HEK293 (cell line): ENCODE results near the gene SLC34A3.
A peak's percentile ranks its signal among the peaks of the same experiment; 100 is the strongest.

Experiments
- BCL11A ChIP-seq: fragments of 450-650 bp; formaldehyde crosslinking; IDR thresholded peaks from 2 replicates; pipeline ENCODE4 v1.5.1; 2016; ENCODE audit warnings: low read depth, missing biosample characterization, missing genetic modification characterization
- EGR2 ChIP-seq: fragments of 450-650 bp; formaldehyde crosslinking; IDR thresholded peaks from 2 replicates; pipeline ENCODE4 v1.5.1; 2016; ENCODE audit warnings: low read depth, missing biosample characterization, missing genetic modification characterization
- GLI2 ChIP-seq: fragments of 450-650 bp; formaldehyde crosslinking; IDR thresholded peaks from 2 replicates; pipeline ENCODE4; 2017; ENCODE audit warnings: missing biosample characterization, missing genetic modification characterization, low read depth, borderline replicate concordance
- GLI4 ChIP-seq: fragments of 450-650 bp; formaldehyde crosslinking; IDR thresholded peaks from 2 replicates; pipeline ENCODE4 v1.5.1; 2016; ENCODE audit warnings: missing biosample characterization, missing genetic modification characterization
- GLIS1 ChIP-seq: fragments of 450-650 bp; formaldehyde crosslinking; IDR thresholded peaks from 2 replicates; pipeline ENCODE4 v1.5.1; 2016; ENCODE audit warnings: missing biosample characterization, missing genetic modification characterization
- HIC1 ChIP-seq: fragments of 450-650 bp; formaldehyde crosslinking; IDR thresholded peaks from 2 replicates; pipeline ENCODE4 v1.5.1; 2016; ENCODE audit warnings: missing biosample characterization, missing genetic modification characterization
- HOXA7 ChIP-seq: sonication (generic); formaldehyde crosslinking; IDR thresholded peaks from 2 replicates; pipeline ENCODE4 v1.8.1; 2022; ENCODE audit warnings: missing genetic modification reagents, borderline replicate concordance
- KLF10 ChIP-seq: fragments of 450-650 bp; IDR thresholded peaks from 2 replicates; pipeline ENCODE4 v1.5.1; 2018; ENCODE audit warnings: missing biosample characterization, mild to moderate bottlenecking, missing genetic modification characterization
- SALL2 ChIP-seq: fragments of 450-650 bp; formaldehyde crosslinking; IDR thresholded peaks from 2 replicates; pipeline ENCODE4 v1.5.0; 2017; ENCODE audit warnings: missing biosample characterization, mild to moderate bottlenecking, missing genetic modification characterization, borderline replicate concordance
- SP3 ChIP-seq: fragments of 450-650 bp; formaldehyde crosslinking; IDR thresholded peaks from 2 replicates; pipeline ENCODE4 v1.5.1; 2016; ENCODE audit warnings: missing biosample characterization, missing genetic modification characterization
- ZBTB49 ChIP-seq: fragments of 450-650 bp; formaldehyde crosslinking; IDR thresholded peaks from 2 replicates; pipeline ENCODE4 v1.5.1; 2016; ENCODE audit warnings: missing biosample characterization, missing genetic modification characterization, low read depth
- ZFP69B ChIP-seq: fragments of 450-650 bp; formaldehyde crosslinking; IDR thresholded peaks from 2 replicates; pipeline ENCODE4 v1.5.1; 2016; ENCODE audit warnings: missing biosample characterization, missing genetic modification characterization
- ZNF18 ChIP-seq: fragments of 450-650 bp; formaldehyde crosslinking; IDR thresholded peaks from 2 replicates; pipeline ENCODE4 v1.5.1; 2016; ENCODE audit warnings: missing biosample characterization, missing genetic modification characterization
- ZNF184 ChIP-seq: fragments of 450-650 bp; IDR thresholded peaks from 2 replicates; pipeline ENCODE4 v1.5.1; 2018; ENCODE audit warnings: missing biosample characterization, mild to moderate bottlenecking, missing genetic modification characterization
- ZNF214 ChIP-seq: fragments of 450-650 bp; formaldehyde crosslinking; IDR thresholded peaks from 2 replicates; pipeline ENCODE4 v1.5.1; 2017; ENCODE audit warnings: missing biosample characterization, mild to moderate bottlenecking, missing genetic modification characterization, borderline replicate concordance
- ZNF248 ChIP-seq: fragments of 450-650 bp; formaldehyde crosslinking; IDR thresholded peaks from 2 replicates; pipeline ENCODE4 v1.5.1; 2017; ENCODE audit warnings: missing biosample characterization, missing genetic modification characterization
- ZNF324 ChIP-seq: fragments of 450-650 bp; formaldehyde crosslinking; IDR thresholded peaks from 2 replicates; pipeline ENCODE4 v1.5.1; 2016; ENCODE audit warnings: missing biosample characterization, missing genetic modification characterization
- ZNF335 ChIP-seq: fragments of 450-650 bp; formaldehyde crosslinking; conservative IDR thresholded peaks from 2 replicates; pipeline ENCODE4 v1.5.1; 2016; ENCODE audit warnings: missing biosample characterization, missing genetic modification characterization
- ZNF350 ChIP-seq: fragments of 450-650 bp; formaldehyde crosslinking; IDR thresholded peaks from 2 replicates; pipeline ENCODE4 v1.5.0; 2017; ENCODE audit warnings: missing biosample characterization, mild to moderate bottlenecking, missing genetic modification characterization
- ZNF394 ChIP-seq: fragments of 450-650 bp; formaldehyde crosslinking; IDR thresholded peaks from 2 replicates; pipeline ENCODE4 v1.5.1; 2016; ENCODE audit warnings: missing biosample characterization, missing genetic modification characterization, mild to moderate bottlenecking, moderate library complexity, borderline replicate concordance
- ZNF416 ChIP-seq: fragments of 450-650 bp; formaldehyde crosslinking; IDR thresholded peaks from 2 replicates; pipeline ENCODE4 v1.5.1; 2016; ENCODE audit warnings: missing biosample characterization, missing genetic modification characterization
- ZNF473 ChIP-seq: fragments of 450-650 bp; formaldehyde crosslinking; IDR thresholded peaks from 2 replicates; pipeline ENCODE4 v1.5.1; 2017; ENCODE audit warnings: missing biosample characterization, missing genetic modification characterization
- ZNF514 ChIP-seq: fragments of 450-650 bp; formaldehyde crosslinking; IDR thresholded peaks from 2 replicates; pipeline ENCODE4 v1.5.1; 2016; ENCODE audit warnings: missing biosample characterization, missing genetic modification characterization
- ZNF561 ChIP-seq: fragments of 450-650 bp; IDR thresholded peaks from 2 replicates; pipeline ENCODE4 v1.5.1; 2018; ENCODE audit warnings: missing biosample characterization, missing genetic modification characterization, borderline replicate concordance
- ZNF580 ChIP-seq: fragments of 450-650 bp; formaldehyde crosslinking; IDR thresholded peaks from 2 replicates; pipeline ENCODE4 v1.5.1; 2016; ENCODE audit warnings: missing biosample characterization, missing genetic modification characterization
- ZNF610 ChIP-seq: fragments of 450-650 bp; formaldehyde crosslinking; IDR thresholded peaks from 2 replicates; pipeline ENCODE4 v1.5.1; 2016; ENCODE audit warnings: missing biosample characterization, missing genetic modification characterization, borderline replicate concordance
- ZNF670 ChIP-seq: fragments of 450-650 bp; formaldehyde crosslinking; IDR thresholded peaks from 2 replicates; pipeline ENCODE4 v1.5.1; 2016; ENCODE audit warnings: missing biosample characterization, missing genetic modification characterization, low read depth
- ZNF677 ChIP-seq: fragments of 450-650 bp; IDR thresholded peaks from 2 replicates; pipeline ENCODE4 v1.5.0; 2018; ENCODE audit warnings: missing biosample characterization, mild to moderate bottlenecking, missing genetic modification characterization, moderate library complexity
- ZNF704 ChIP-seq: fragments of 450-650 bp; formaldehyde crosslinking; IDR thresholded peaks from 2 replicates; pipeline ENCODE4 v1.5.1; 2016; ENCODE audit warnings: missing biosample characterization, missing genetic modification characterization
- ZNF791 ChIP-seq: fragments of 450-650 bp; formaldehyde crosslinking; IDR thresholded peaks from 2 replicates; pipeline ENCODE4 v1.5.1; 2016; ENCODE audit warnings: missing biosample characterization, missing genetic modification characterization
- ZNF830 ChIP-seq: fragments of 450-650 bp; IDR thresholded peaks from 2 replicates; pipeline ENCODE4 v1.5.0; 2018; ENCODE audit warnings: missing biosample characterization, missing genetic modification characterization, low read depth, mild to moderate bottlenecking, moderate library complexity
- ZSCAN18 ChIP-seq: fragments of 450-650 bp; formaldehyde crosslinking; IDR thresholded peaks from 2 replicates; pipeline ENCODE4 v1.5.1; 2016; ENCODE audit warnings: missing biosample characterization, missing genetic modification characterization

The SLC34A3 gene

GRCh38 chr9:137221506-137222111, 9.1 kb upstream of the SLC34A3 start (continued):
- TF ChIP-seq HIC1 (tag by site-specific recombination) (peak; percentile 75; the same call in 1 of the 2 replicates), ZNF350 (tag by site-specific recombination) (no peak), ZNF561 (tag by site-specific recombination) (no peak), ZNF514 (tag by site-specific recombination) (no peak), ZNF791 (tag by site-specific recombination) (no peak), GLI2 (tag by site-specific recombination) (no peak), ZNF416 (tag by site-specific recombination) (no peak), EGR2 (tag by site-specific recombination) (0 out of 2 replicates have a peak, but pooled peaks have one; percentile 16), ZNF184 (tag by site-specific recombination) (no peak), ZNF580 (tag by site-specific recombination) (no peak), ZNF830 (tag by site-specific recombination) (no peak), ZFP69B (tag by site-specific recombination) (peak; percentile 47; the same call in 1 of the 2 replicates), ZNF670 (tag by site-specific recombination) (no peak), ZNF248 (tag by site-specific recombination) (no peak), ZSCAN18 (no peak), ZNF214 (tag by site-specific recombination) (no peak), BCL11A (tag by site-specific recombination) (0 out of 2 replicates have a peak, but pooled peaks have one; percentile 41), ZNF394 (tag by site-specific recombination) (no peak), ZBTB49 (no peak), SP3 (tag by site-specific recombination) (peak; percentile 33; the same call in 1 of the 2 replicates), KLF10 (no peak), HOXA7 (CRISPR knock-in tag) (no peak), ZNF704 (tag by site-specific recombination) (no peak), GLI4 (no peak), GLIS1 (tag by site-specific recombination) (no peak), ZNF473 (no peak), ZNF335 (tag by site-specific recombination) (peak; percentile 46), ZNF677 (tag by site-specific recombination) (no peak), ZNF324 (tag by site-specific recombination) (no peak), ZNF610 (tag by site-specific recombination) (no peak), ZNF18 (no peak), SALL2 (tag by site-specific recombination) (no peak)
